Memory B cell (primary cell): Measurements from ENCODE around the gene STK39.
"Not testable (repeated sequence)": the region's sequence is repeated elsewhere in the genome, so short reads cannot be mapped to it uniquely, and the experiment has no call there.

ENCODE experiments used
- ATAC-seq: fragments of 150-1000 bp; cut with Tn5 transposase; 2 replicates; pipeline ENCODE4 v1.10.0; 2021; ENCODE audit warnings: low read depth, mild to moderate bottlenecking, moderate library complexity
- DNase-seq, 2 donors: peaks; one replicate each; pipeline ENCODE4 v3.0.0; 2022; ENCODE audit warnings: low spot score in 2 of 2
- H3K27ac Mint-ChIP-seq: one replicate; pipeline ENCODE4 v1.8.0; 2022; ENCODE audit warnings: mild to moderate bottlenecking, moderate library complexity, mixed read lengths
- H3K27me3 Mint-ChIP-seq: one replicate; pipeline ENCODE4 v1.8.0; 2022; ENCODE audit warnings: mixed read lengths
- H3K36me3 Mint-ChIP-seq: one replicate; pipeline ENCODE4 v1.8.0; 2022; ENCODE audit warnings: mild to moderate bottlenecking, mixed read lengths
- H3K4me1 Mint-ChIP-seq: one replicate; pipeline ENCODE4 v1.8.0; 2022; ENCODE audit warnings: mixed read lengths
- H3K4me3 Mint-ChIP-seq: one replicate; pipeline ENCODE4 v1.8.0; 2022; ENCODE audit warnings: mild to moderate bottlenecking, moderate library complexity, mixed read lengths
- H3K9me3 Mint-ChIP-seq: one replicate; pipeline ENCODE4 v1.8.0; 2022; ENCODE audit warnings: mixed read lengths

The STK39 gene

DNA sequence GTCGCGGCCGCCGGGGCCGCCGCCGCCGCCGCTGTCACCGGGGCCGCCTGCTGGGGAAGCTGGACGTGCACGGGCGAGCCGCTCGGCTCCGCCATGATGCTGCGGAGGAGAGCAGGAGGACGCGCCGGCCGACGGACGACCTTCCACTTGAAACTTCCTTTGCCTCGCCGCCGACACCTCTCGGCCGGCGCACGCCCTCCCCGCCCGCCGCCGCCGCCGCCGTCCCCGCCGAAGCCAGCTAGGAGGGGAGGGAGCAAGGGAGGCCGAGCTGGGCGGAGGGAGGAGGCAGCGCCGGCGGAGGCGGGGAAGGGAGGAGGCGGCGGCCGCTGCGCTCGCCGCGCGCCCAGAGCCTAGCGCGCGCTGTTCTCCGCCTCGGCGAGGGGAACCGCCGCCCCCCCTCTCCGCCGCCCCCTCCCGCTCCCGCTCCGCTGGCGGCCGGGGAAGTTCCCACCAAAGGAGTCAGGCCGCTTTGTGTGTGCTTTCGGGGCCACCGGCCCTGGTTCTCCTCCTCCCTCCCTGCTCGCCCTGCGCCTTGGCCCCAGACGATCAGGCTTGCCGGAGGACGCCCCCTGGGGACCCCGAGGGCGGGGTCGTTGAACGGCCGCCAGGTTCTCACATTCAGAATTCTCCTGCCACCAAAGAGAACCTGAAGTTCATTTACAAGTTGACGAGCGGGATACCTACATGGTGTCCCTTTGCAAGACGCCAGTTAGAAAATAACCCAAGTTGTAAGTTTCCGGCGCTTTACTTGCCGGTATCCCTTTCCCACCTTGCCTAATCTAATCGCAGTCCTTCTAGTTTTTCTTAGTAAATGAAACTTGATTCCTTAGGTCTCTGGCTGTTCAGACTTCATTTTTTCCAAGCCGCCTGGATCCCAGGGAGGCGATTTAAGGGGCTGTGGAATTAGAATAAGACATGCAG lies at the start of gene STK39:
Gene STK39 (minus strand): TSS at position 255 of the 921 bp plus-strand sequence. CDS start 160 bp downstream, at position 95.
- H3K27ac Mint-ChIP-seq = peak within 1 kb of the TSS; percentile 78
- peak within 1 kb of the TSS; percentile 87 for H3K4me3 Mint-ChIP-seq
- H3K36me3 Mint-ChIP-seq = no peaks in the 10 kb centered on the region
- peaks cover 14% of the 10 kb centered on the region for H3K4me1 Mint-ChIP-seq
- H3K27me3 Mint-ChIP-seq = no peaks in the 10 kb centered on the region
- ATAC-seq (peak; percentile 61), DNase-seq (peak; percentile 60 to 64)
- H3K9me3 Mint-ChIP-seq = no peaks in the 10 kb centered on the region

DNA sequence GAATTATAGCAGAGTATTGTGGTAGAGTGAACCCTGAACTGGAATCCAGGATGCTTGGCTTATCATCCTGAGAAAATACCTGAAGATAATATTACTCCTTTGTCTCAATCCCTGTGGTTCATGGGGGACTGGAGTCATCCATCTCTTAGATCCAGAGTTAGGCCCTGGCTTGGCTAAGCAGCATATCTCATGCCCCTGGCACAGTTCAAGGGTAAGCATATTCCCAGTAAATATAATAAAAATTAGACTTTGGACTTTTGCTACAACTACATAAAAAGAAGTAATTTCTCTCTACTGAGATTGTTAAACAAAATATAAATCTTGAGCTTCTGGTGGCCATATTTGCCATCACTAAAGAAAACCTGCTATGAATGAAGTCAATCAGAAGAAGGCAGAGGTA lies 47.7 kb upstream of the STK39 start:
- Mint-ChIP-seq H3K4me1 (no peaks in the 10 kb centered on the region), H3K27me3 (peaks cover under 1% of the 10 kb centered on the region), H3K9me3 (peaks cover 2% of the 10 kb centered on the region), H3K36me3 (no peaks in the 10 kb centered on the region), H3K27ac (no peak overlapping the region), H3K4me3 (no peak overlapping the region)
- DNase-seq (no peak), ATAC-seq (no peak)

DNA sequence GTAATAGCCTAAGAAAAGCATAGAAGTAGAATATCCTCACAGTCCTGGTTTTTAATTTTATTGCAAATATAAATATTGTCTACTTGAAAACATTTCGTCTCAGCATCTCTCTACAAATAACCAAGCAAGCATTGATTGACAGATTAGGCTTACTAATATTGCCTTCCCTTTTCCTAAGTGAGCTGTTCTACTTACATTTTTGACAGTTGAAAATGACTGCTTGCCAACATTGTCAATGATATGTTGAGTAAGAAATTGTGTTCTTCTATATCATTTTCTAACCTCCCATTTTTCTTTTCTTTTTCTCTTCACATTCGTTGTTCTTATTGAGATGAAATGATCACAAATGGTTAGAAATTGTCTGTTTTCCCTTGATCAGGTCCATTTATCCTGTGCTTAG lies 47.0 kb upstream of the STK39 start:
- Mint-ChIP-seq H3K4me1 (no peaks in the 10 kb centered on the region), H3K9me3 (peaks cover 2% of the 10 kb centered on the region), H3K4me3 (no peak overlapping the region), H3K36me3 (no peaks in the 10 kb centered on the region), H3K27ac (no peak overlapping the region), H3K27me3 (no peaks in the 10 kb centered on the region)
- ATAC-seq (no peak), DNase-seq (no peak)

DNA sequence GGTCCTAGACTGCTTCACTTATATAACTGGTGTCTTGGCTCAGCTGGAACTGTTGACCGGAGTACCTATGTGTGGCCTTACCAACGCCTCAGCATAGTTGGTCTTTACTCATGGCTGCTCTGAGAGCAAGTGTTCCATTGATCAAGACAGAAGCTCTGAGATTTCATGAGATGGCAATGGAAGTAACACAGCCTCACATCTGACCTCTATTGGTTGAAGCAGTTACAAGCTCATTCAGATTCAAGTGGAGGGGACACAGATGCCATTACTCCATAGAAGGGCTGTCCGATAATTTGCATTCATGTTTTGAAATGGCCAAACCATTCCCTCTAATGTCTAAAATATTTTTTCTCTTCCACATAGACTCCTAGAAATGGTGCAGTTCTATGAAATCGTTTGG lies 46.4 kb upstream of the STK39 start:
- Mint-ChIP-seq H3K27ac (no peak overlapping the region), H3K36me3 (no peaks in the 10 kb centered on the region), H3K4me3 (no peak overlapping the region), H3K9me3 (peaks cover 2% of the 10 kb centered on the region), H3K27me3 (no peaks in the 10 kb centered on the region), H3K4me1 (no peaks in the 10 kb centered on the region)
- DNase-seq (no peak), ATAC-seq (no peak)

DNA sequence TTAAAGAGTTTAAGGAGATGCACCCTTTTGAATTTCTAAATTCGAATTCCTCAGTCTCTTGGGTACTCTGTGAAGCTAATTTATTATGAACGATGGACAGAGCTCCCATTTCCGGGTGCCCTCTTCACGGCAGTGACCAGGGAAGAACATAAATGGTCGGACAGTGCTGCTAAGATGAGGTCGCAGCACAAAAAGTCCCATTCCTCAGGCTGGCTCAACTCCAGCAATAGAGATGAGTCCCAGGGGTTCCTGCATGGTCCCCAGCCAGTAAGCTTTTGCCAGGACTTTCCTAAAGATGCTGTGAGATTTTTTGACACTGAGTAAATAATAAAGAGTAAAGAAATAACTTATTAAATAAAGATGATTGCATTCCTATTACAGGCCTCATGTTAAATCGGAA lies 43.0 kb upstream of the STK39 start:
- Mint-ChIP-seq H3K27ac (no peak overlapping the region), H3K4me3 (no peak overlapping the region), H3K9me3 (peaks cover 2% of the 10 kb centered on the region), H3K27me3 (no peaks in the 10 kb centered on the region), H3K4me1 (no peaks in the 10 kb centered on the region), H3K36me3 (no peaks in the 10 kb centered on the region)
- ATAC-seq (no peak), DNase-seq (no peak)

DNA sequence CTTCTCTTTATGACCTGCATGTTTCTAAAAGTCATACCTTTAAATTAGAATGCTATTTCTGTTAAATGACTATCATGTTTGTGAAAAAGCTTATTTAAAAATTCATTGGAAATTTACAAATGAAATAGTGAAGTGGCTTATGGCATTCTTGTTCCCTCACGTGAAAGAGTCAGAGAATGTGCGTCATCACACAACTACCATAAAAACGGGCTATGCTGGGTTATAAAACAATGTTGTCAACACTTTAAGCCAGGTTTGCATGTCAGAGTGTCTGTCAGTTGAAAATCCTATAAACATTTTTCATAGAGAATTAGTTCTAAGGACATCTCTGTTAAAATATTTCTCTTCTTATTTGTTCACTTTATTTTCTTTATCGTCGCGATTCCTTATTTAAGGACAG lies 42.5 kb upstream of the STK39 start:
- ATAC-seq = no peak
- H3K4me3 Mint-ChIP-seq = no peak overlapping the region
- H3K27ac Mint-ChIP-seq = no peak overlapping the region
- no peaks in the 10 kb centered on the region for H3K36me3 Mint-ChIP-seq
- H3K27me3 Mint-ChIP-seq = no peaks in the 10 kb centered on the region
- no peaks in the 10 kb centered on the region for H3K4me1 Mint-ChIP-seq
- DNase-seq = no peak
- peaks cover 2% of the 10 kb centered on the region for H3K9me3 Mint-ChIP-seq

DNA sequence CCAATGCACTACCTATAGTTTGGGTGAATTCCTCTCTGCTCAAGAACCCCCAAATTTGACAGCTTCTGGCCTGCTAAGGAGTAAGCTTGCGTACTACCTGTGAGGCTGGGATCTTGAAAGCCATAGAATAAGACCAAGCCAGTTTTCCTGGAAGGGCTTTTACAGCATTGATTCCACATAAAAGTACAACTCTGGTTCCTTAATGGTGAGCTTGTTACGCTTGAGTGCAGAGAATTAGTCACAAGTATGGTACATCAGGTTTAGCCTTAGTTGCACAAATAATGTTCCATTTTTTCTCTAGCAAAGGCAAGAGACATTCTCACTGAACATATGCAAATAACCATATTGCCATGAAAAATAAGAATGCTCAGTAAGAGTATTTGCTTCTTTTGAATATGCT lies 39.1 kb upstream of the STK39 start:
- no peak for ATAC-seq
- DNase-seq = no peak
- no peaks in the 10 kb centered on the region for H3K4me1 Mint-ChIP-seq
- H3K36me3 Mint-ChIP-seq = no peaks in the 10 kb centered on the region
- H3K27ac Mint-ChIP-seq = no peak overlapping the region
- no peak overlapping the region for H3K4me3 Mint-ChIP-seq
- peaks cover 3% of the 10 kb centered on the region for H3K27me3 Mint-ChIP-seq
- no peaks in the 10 kb centered on the region for H3K9me3 Mint-ChIP-seq

DNA sequence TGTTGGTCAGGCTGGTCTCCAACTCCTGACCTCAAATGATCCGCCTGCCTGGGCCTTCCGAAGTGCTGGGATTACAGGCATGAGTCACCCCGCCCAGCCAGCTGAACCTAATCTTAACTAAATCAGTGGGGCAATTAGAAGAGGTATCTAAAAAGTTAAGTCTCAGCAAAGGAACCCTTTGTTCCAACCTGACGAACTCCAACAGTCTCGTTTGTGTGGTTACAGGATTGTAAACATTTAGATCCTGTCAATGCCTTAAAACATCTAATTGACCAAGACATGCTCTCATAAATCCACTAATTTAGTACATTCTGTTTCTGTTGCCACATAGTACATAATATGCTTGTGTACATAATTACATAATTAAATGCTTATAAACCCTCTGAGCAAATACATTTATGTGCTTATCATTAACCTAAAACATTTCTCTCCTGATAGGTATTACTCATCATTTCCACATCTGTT lies 31.1 kb upstream of the STK39 start:
- H3K36me3 Mint-ChIP-seq = no peaks in the 10 kb centered on the region
- H3K4me1 Mint-ChIP-seq = no peaks in the 10 kb centered on the region
- no peaks in the 10 kb centered on the region for H3K9me3 Mint-ChIP-seq
- H3K27me3 Mint-ChIP-seq = peaks cover 8% of the 10 kb centered on the region
- no peak overlapping the region for H3K4me3 Mint-ChIP-seq
- no peak overlapping the region for H3K27ac Mint-ChIP-seq
- ATAC-seq (no peak), DNase-seq (no peak)

DNA sequence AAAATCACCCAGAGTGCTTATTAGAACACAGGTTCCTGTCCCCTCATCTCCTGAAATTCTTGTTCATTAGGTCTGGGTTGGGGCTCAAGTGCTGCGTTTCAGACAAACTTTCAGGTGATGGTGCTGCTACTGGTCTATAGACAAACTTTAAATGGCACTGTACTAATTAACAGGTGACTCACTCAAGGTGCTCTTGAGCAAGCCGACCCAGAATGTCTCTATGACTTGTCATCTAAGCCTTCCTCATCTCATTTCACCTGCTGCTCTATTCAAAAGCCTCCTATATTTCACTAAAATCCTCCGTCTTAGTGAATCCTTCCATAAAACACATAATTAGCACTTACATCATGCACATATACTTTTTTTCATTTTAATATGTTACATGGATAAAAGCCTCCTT lies 29.9 kb upstream of the STK39 start:
- Mint-ChIP-seq H3K27ac (no peak overlapping the region), H3K36me3 (no peaks in the 10 kb centered on the region), H3K4me3 (no peak overlapping the region), H3K27me3 (peaks cover 5% of the 10 kb centered on the region), H3K4me1 (no peaks in the 10 kb centered on the region), H3K9me3 (no peaks in the 10 kb centered on the region)
- DNase-seq = no peak
- ATAC-seq = no peak

DNA sequence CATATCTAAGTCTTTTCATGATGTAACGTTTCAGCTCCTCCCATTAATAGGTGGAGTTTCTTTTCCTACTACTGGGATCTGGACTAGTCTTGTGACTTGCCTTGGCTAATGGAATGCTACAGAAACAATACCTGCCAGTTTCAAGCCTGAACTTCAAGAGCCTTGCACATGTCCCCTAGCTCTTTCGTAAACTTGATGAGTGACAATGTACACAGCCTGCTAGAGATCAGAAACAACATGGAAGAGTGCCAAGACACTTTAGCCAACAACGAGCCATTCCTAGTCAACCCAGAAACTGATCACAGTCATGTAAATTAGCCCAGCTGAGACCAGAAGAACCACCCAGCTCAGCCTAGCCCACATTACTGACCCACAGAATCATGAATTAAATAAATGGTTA lies 24.8 kb upstream of the STK39 start:
- Mint-ChIP-seq H3K4me1 (no peaks in the 10 kb centered on the region), H3K9me3 (no peaks in the 10 kb centered on the region)

DNA sequence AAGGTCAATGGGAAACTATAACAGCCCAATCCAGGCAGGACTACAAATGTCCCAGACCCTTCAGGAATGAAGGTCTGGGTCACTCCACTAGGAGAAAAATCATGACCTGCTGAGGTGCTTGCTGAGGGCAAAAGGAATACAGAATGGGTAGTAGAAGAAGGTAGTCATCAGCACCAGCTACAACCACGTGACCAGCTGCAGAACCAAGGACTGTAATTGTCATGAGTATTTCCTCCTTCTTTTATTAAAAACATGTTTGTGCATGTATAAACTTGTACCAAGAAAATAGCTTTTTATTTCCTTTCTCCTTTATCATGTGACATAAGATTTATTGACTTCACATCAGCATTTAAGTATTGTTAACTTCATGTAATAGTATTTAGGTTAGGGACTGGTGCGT lies 15.5 kb upstream of the STK39 start:
- not testable (repeated sequence) for H3K27ac Mint-ChIP-seq, H3K4me3 Mint-ChIP-seq, ATAC-seq, H3K9me3 Mint-ChIP-seq, H3K27me3 Mint-ChIP-seq, H3K36me3 Mint-ChIP-seq, H3K4me1 Mint-ChIP-seq, DNase-seq

More for the DNA sequence above, 24.8 kb upstream of the STK39 start:
- ATAC-seq (no peak), DNase-seq (no peak)
- no peaks in the 10 kb centered on the region for H3K36me3 Mint-ChIP-seq
- H3K27ac Mint-ChIP-seq = no peak overlapping the region
- H3K4me3 Mint-ChIP-seq = no peak overlapping the region
- H3K27me3 Mint-ChIP-seq = peaks cover 3% of the 10 kb centered on the region

DNA sequence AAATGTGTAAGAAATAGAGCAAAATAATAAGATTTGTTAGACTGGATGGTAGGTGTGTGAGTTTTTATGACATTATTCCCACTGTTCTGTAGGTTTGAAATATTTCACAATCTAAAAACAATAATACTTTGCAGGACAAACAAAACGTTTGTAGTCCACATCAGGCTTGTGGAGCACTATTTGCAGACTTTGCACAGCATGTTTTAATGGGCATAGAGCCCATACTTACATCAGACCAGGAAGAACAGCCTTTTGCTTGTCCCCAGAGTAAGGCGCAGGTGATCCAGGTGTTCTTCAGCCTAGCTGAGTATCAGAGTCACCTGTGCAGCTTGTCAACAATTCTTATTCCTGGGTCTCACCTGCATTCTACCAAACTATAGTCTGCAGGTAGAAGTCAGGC lies 9.1 kb upstream of the STK39 start:
- Mint-ChIP-seq H3K9me3 (no peaks in the 10 kb centered on the region), H3K27ac (no peak overlapping the region), H3K4me1 (no peaks in the 10 kb centered on the region), H3K36me3 (no peaks in the 10 kb centered on the region), H3K4me3 (no peak overlapping the region), H3K27me3 (no peaks in the 10 kb centered on the region)
- ATAC-seq (no peak), DNase-seq (no peak)

DNA sequence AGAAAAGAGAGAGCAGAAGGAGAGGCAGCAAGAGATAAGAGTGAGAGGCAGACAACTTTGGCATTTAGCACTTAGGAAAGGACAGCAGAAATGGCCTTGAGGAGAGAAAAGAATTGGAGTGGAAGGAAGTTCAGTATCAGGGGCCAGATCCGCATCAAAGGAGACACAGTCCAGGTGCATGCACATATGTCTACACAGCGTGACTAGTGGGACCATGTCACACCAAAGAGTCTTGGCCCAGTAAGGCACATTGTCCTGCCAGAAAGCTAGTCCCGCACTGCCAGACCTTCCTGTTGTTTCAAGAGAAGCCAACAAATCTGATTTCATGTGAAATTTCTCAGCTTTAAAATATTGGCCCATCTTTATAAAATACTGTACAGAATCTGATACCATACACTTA lies 8.5 kb upstream of the STK39 start:
- Mint-ChIP-seq H3K36me3 (no peaks in the 10 kb centered on the region), H3K27ac (no peak overlapping the region), H3K4me3 (no peak overlapping the region), H3K4me1 (no peaks in the 10 kb centered on the region), H3K9me3 (no peaks in the 10 kb centered on the region), H3K27me3 (no peaks in the 10 kb centered on the region)
- no peak for ATAC-seq
- DNase-seq = no peak

DNA sequence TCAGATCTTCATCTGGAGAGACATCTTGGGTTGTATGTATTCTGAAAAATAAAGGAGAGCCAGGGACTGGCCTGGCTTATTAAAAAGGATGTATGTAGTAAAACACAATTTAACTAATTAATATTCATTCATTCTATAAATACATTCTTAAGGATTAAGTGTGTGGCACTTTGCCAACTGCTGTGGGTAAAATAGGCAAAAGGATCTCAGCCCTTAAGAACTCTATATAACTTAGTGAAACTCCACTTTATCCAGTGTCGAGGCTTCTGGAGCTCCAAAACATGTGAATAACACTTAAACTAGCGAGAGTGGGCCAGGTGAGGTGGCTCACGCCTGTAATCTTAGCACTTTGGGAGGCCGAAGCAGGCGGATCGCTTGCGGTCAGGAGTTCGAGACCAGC lies 7.7 kb upstream of the STK39 start:
- no peak overlapping the region for H3K4me3 Mint-ChIP-seq
- no peak for ATAC-seq
- no peaks in the 10 kb centered on the region for H3K36me3 Mint-ChIP-seq
- no peaks in the 10 kb centered on the region for H3K27me3 Mint-ChIP-seq
- no peak overlapping the region for H3K27ac Mint-ChIP-seq
- no peak for DNase-seq
- H3K4me1 Mint-ChIP-seq = no peaks in the 10 kb centered on the region
- H3K9me3 Mint-ChIP-seq = no peaks in the 10 kb centered on the region
